ENCODE data around the gene GIMAP5.

GRCh38 chr7:150733482-150734095 is 3.6 kb upstream of the GIMAP5 start:
- TF ChIP-seq EZH2phosphoT487 (IDR thresholded peaks at IDR 0.05; ENCODE audit: insufficient read depth, low read depth) (no peak), EZH2 (IDR thresholded peaks at IDR 0.05; ENCODE audit: insufficient read depth, poor library complexity, severe bottlenecking) (no peak)

Measured in GM23248 (cell line).